HCT116 (cell line): ENCODE measurements around the gene OTULINL. TPM values are rescaled to one million over a fixed set of nuclear protein-coding genes. Genes with fewer than 3 reads are reported as not detected.

ENCODE experiments used
- ATAC-seq: fragments of 200-7000 bp; cut with Tn5 transposase; 2 replicates; pipeline ENCODE4 v1.9.1; 2020; ENCODE audit warnings: mild to moderate bottlenecking, moderate library complexity
- BruUV-seq: library from RNA; stranded (reverse); fragments of 400-500 nt; replicated peaks from 2 replicates; lab custom pipeline; 2021; lab: Mats Ljungman, UMichigan
- CTCF ChIA-PET: fragments of 300-600 bp; sonication (Branson Sonifier 250); formaldehyde crosslinking; loops from one replicate; lab custom pipeline; 2021; ENCODE audit warnings: antibody characterized with exemption; lab: Charles Lee
- POLR2A ChIA-PET: fragments of 300-600, 350-600 bp; sonication (Branson Sonifier 250); formaldehyde crosslinking; loops from one replicate; lab custom pipeline; 2021; ENCODE audit warnings: antibody characterized with exemption; lab: Charles Lee
- RAD21 ChIA-PET, 2 experiments: fragments of 300-600 bp; sonication (Branson Sonifier 250); formaldehyde crosslinking; loops; one replicate each; lab custom pipeline; 2023; ENCODE audit warnings: low total read pairs in 2 of 2; ENCODE audit not compliant: uncharacterized antibody in 2 of 2, unreplicated experiment in 2 of 2, low non-redundant PET in 1 of 2; lab: Charles Lee
- DNase-seq: peaks from one replicate; pipeline ENCODE4 v3.0.0-alpha.2; 2010; ENCODE audit warnings: low read depth, low spot score
- H2AFZ ChIP-seq: fragments of 200-600 bp; shearing (Covaris generic), sonication (generic); 2 replicates; pipeline ENCODE4 v1.6.1; 2017; ENCODE audit warnings: low read depth, mixed run types, mixed read lengths, antibody characterized with exemption, low read length; ENCODE audit not compliant: poor library complexity, severe bottlenecking
- H3K27ac ChIP-seq: 2 replicates; pipeline ENCODE4 v1.5.1; 2012; ENCODE audit warnings: low read depth, low read length
- H3K27me3 ChIP-seq: fragments of 200-600 bp; sonication (generic); 2 replicates; pipeline ENCODE4 v1.6.1; 2016; ENCODE audit warnings: mixed run types, low read length, mixed read lengths; ENCODE audit not compliant: insufficient read depth
- H3K36me3 ChIP-seq, 2 experiments: fragments of 200-500 bp in 1 of 2; fragments of 200-600 bp in 1 of 2; sonication (Bioruptor generic) in 1 of 2; sonication (generic) in 1 of 2; 2 replicates each; pipeline versions ENCODE4 v1.5.1 to v1.6.1; 2014 to 2016; ENCODE audit warnings: low read length in 2 of 2, inconsistent platforms in 1 of 2, mixed read lengths in 1 of 2, mixed run types in 1 of 2; ENCODE audit not compliant: insufficient read depth in 2 of 2, control insufficient read depth in 1 of 2
- H3K4me1 ChIP-seq, 2 experiments: fragments of 200-600 bp in 1 of 2; sonication (generic) in 1 of 2; 2 replicates each; pipeline versions ENCODE4 v1.5.1 to v1.6.1; 2012 to 2017; ENCODE audit warnings: low read length in 2 of 2, inconsistent platforms in 1 of 2, mild to moderate bottlenecking in 1 of 2, mixed read lengths in 1 of 2, mixed run types in 1 of 2, moderate library complexity in 1 of 2; ENCODE audit not compliant: insufficient read depth in 2 of 2, control insufficient read depth in 1 of 2
- H3K4me2 ChIP-seq: fragments of 200-600 bp; sonication (generic); 2 replicates; pipeline ENCODE4 v1.6.1; 2017; ENCODE audit warnings: mixed run types, low read length, mixed read lengths
- H3K4me3 ChIP-seq, 2 experiments: fragments of 200-600 bp in 1 of 2; sonication (generic) in 1 of 2; replicated peaks in 1 of 2; 2 replicates each; pipeline ENCODE4 v1.5.1; 2011 to 2016; ENCODE audit warnings: low read length in 2 of 2, control low read depth in 1 of 2, low read depth in 1 of 2, mild to moderate bottlenecking in 1 of 2, mixed read lengths in 1 of 2, mixed run types in 1 of 2
- H3K79me2 ChIP-seq: fragments of 200-600 bp; sonication (generic); 2 replicates; pipeline ENCODE4 v1.6.1; 2017; ENCODE audit warnings: mild to moderate bottlenecking, mixed run types, low read length, moderate library complexity, mixed read lengths; ENCODE audit not compliant: insufficient read depth
- H3K9ac ChIP-seq: fragments of 200-600 bp; sonication (generic); 2 replicates; pipeline ENCODE4 v1.6.1; 2016; ENCODE audit warnings: low read length, mixed read lengths
- H3K9me2 ChIP-seq: fragments of 200-600 bp; sonication (generic), shearing (Covaris generic); 2 replicates; pipeline ENCODE4 v1.6.1; 2017; ENCODE audit warnings: mixed run types, mild to moderate bottlenecking, moderate library complexity; ENCODE audit not compliant: insufficient read depth
- H3K9me3 ChIP-seq, 2 experiments: fragments of 200-500 bp in 1 of 2; fragments of 200-600 bp in 1 of 2; sonication (Bioruptor generic) in 1 of 2; sonication (generic) in 1 of 2; 2 replicates each; pipeline ENCODE4 v1.6.1; 2014 to 2017; ENCODE audit warnings: low read length in 2 of 2, mixed read lengths in 2 of 2, inconsistent platforms in 1 of 2, low read depth in 1 of 2, mild to moderate bottlenecking in 1 of 2, mixed run types in 1 of 2, moderate library complexity in 1 of 2; ENCODE audit not compliant: control insufficient read depth in 1 of 2, insufficient read depth in 1 of 2
- H4K20me1 ChIP-seq: fragments of 200-600 bp; sonication (generic), shearing (Covaris generic); 2 replicates; pipeline ENCODE4 v1.6.1; 2017; ENCODE audit warnings: mixed run types, mild to moderate bottlenecking, moderate library complexity; ENCODE audit not compliant: insufficient read depth
- CEBPB ChIP-seq: IDR thresholded peaks from 2 replicates; pipeline ENCODE4 v1.6.1; 2012; ENCODE audit warnings: low read depth
- ELF1 ChIP-seq: IDR thresholded peaks from 2 replicates; pipeline ENCODE4 v1.6.1; 2012; ENCODE audit warnings: low read depth, borderline replicate concordance
- JUND ChIP-seq: IDR thresholded peaks from 2 replicates; pipeline ENCODE4 v1.6.1; 2012
- MAX ChIP-seq: IDR thresholded peaks from 2 replicates; pipeline ENCODE4 v1.6.1; 2012
- POLR2A ChIP-seq: IDR thresholded peaks from 2 replicates; pipeline ENCODE4 v1.7.0; 2011; ENCODE audit warnings: borderline replicate concordance; ENCODE audit not compliant: insufficient read depth, insufficient read length; ENCODE audit errors: extremely low read depth
- POLR2AphosphoS5 ChIP-seq: IDR thresholded peaks from 2 replicates; pipeline ENCODE4 v1.6.1; 2011; ENCODE audit warnings: mild to moderate bottlenecking, low read depth, low read length, moderate library complexity
- RAD21 ChIP-seq: IDR thresholded peaks from 2 replicates; pipeline ENCODE4 v1.6.1; 2012; ENCODE audit warnings: low read depth, mild to moderate bottlenecking
- ZBTB33 ChIP-seq: IDR thresholded peaks from 2 replicates; pipeline ENCODE4 v1.6.1; 2011; ENCODE audit warnings: mild to moderate bottlenecking, low read length, moderate library complexity; ENCODE audit not compliant: insufficient replicate concordance; ENCODE audit errors: extremely low read depth
- ZFX ChIP-seq: fragments of 450-650 bp; IDR thresholded peaks from 2 replicates; pipeline ENCODE4 v1.6.1; 2017
- intact Hi-C: fragments of 100-400 bp; cut with micrococcal nuclease; formaldehyde crosslinking; loops from 2 replicates; pipeline ENCODE4 v1.10.0; 2022
- total RNA-seq: library from RNA; stranded (reverse); gene quantifications from one replicate; pipeline ENCODE4 v1.2.1, GENCODE V29; 2021; ENCODE audit not compliant: unreplicated experiment

OTULINL gene
- total RNA-seq, 1 experiment from 2014 or later, result 8.8 TPM

- no peak overlapping the region for H3K4me3 ChIP-seq
- no peaks in the 10 kb centered on the region for H3K79me2 ChIP-seq
- no peaks in the 10 kb centered on the region for H3K9me3 ChIP-seq
- no peak overlapping the region for H3K27ac ChIP-seq
- H4K20me1 ChIP-seq, result no peaks in the 10 kb centered on the region
- no peak overlapping the region for H3K9ac ChIP-seq
- peaks cover 3 to 12% of the 10 kb centered on the region in 2 experiments; a peak in 2 of 4 replicates for H3K4me1 ChIP-seq
- no peak for DNase-seq
- no TSS peak for BruUV-seq
- intact Hi-C loops, result no loop called here
- no peak overlapping the region for H2AFZ ChIP-seq
- H3K9me2 ChIP-seq, result no peaks in the 10 kb centered on the region
- ATAC-seq, result no peak
- ChIA-PET CTCF (no interaction called here), RAD21 (no interaction called here), POLR2A (interaction anchor here (0.6 kb wide), 1 partner anchor 479 kb away, joined by 3 read pairs; no protein-coding TSS in a partner anchor)
- H3K4me2 ChIP-seq, result no peak overlapping the region
- H3K27me3 ChIP-seq, result no peaks in the 10 kb centered on the region
- H3K36me3 ChIP-seq, result no peaks in the 10 kb centered on the region
- TF ChIP-seq RAD21, result no peak
- TF ChIP-seq CEBPB, result no peak
- TF ChIP-seq MAX, result no peak
- TF ChIP-seq JUND, result no peak
- TF ChIP-seq ZBTB33, result no peak
- no peak for TF ChIP-seq POLR2A
Observed at GRCh38 chr5:14584848-14585247, 3.3 kb downstream of the OTULINL start.

GRCh38 chr5:14587150-14587549 lies 5.6 kb downstream of the OTULINL start:
- no peak for ATAC-seq
- H3K4me2 ChIP-seq, result no peak overlapping the region
- POLR2A ChIA-PET, result no interaction called here

More at GRCh38 chr5:14587150-14587549, 5.6 kb downstream of the OTULINL start:
- H3K27ac ChIP-seq, result no peak overlapping the region
- TF ChIP-seq ZFX (no peak), JUND (no peak), POLR2AphosphoS5 (no peak), ELF1 (no peak)
- no peaks in the 10 kb centered on the region for H3K9me2 ChIP-seq
- H3K9ac ChIP-seq, result no peak overlapping the region
- CTCF ChIA-PET, result no interaction called here
- H3K36me3 ChIP-seq, result no peaks in the 10 kb centered on the region
- no peaks in the 10 kb centered on the region for H4K20me1 ChIP-seq
- RAD21 ChIA-PET, result no interaction called here
- intact Hi-C loops, result no loop called here
- H3K9me3 ChIP-seq, result no peaks in the 10 kb centered on the region
- H3K4me1 ChIP-seq, result peaks cover 0 to 8% of the 10 kb centered on the region in 2 experiments; a peak in 2 of 4 replicates
- BruUV-seq, result no TSS peak
- no peak overlapping the region for H3K4me3 ChIP-seq
- H2AFZ ChIP-seq, result no peak overlapping the region
- H3K27me3 ChIP-seq, result no peaks in the 10 kb centered on the region
- DNase-seq, result no peak
- no peaks in the 10 kb centered on the region for H3K79me2 ChIP-seq
